NCI-H128 (cell line): Measurements from ENCODE around the gene PSMG3.
"Not testable (repeated sequence)": the region's sequence is repeated elsewhere in the genome, so short reads cannot be mapped to it uniquely, and the experiment has no call there.

ENCODE experiments used
- DNase-seq: peaks from one replicate; lab custom pipeline; 2025; ENCODE audit not compliant: unreplicated experiment; lab: John Stamatoyannopoulos, UW

The PSMG3 gene

GRCh38 chr7:1597066-1597760 lies 27.4 kb upstream of the PSMG3 start:
- no peak for DNase-seq

- DNase-seq, result no peak
Observed at GRCh38 chr7:1596181-1597043, 26.6 kb upstream of the PSMG3 start.

GRCh38 chr7:1595636-1596035 lies 25.8 kb upstream of the PSMG3 start:
- no peak for DNase-seq

GRCh38 chr7:1595027-1595426 lies 25.2 kb upstream of the PSMG3 start:
- DNase-seq, result no peak

GRCh38 chr7:1593904-1594421 lies 24.1 kb upstream of the PSMG3 start:
- no peak for DNase-seq

- no peak for DNase-seq
Observed at GRCh38 chr7:1593091-1593866, 23.4 kb upstream of the PSMG3 start.

GRCh38 chr7:1592299-1592871 lies 22.6 kb upstream of the PSMG3 start:
- no peak for DNase-seq

GRCh38 chr7:1591876-1592275 lies 22.0 kb upstream of the PSMG3 start:
- no peak for DNase-seq

GRCh38 chr7:1591396-1591795 lies 21.6 kb upstream of the PSMG3 start:
- DNase-seq, result no peak

GRCh38 chr7:1590887-1591286 lies 21.1 kb upstream of the PSMG3 start:
- no peak for DNase-seq

GRCh38 chr7:1590476-1590875 lies 20.6 kb upstream of the PSMG3 start:
- no peak for DNase-seq

- DNase-seq, result no peak
Observed at GRCh38 chr7:1588978-1589377, 19.1 kb upstream of the PSMG3 start.

GRCh38 chr7:1587738-1588137 lies 17.9 kb upstream of the PSMG3 start:
- DNase-seq, result no peak

- DNase-seq, result no peak
Observed at GRCh38 chr7:1586827-1587705, 17.2 kb upstream of the PSMG3 start.

- DNase-seq, result no peak
Observed at GRCh38 chr7:1586126-1586826, 16.4 kb upstream of the PSMG3 start.

GRCh38 chr7:1585142-1585981 lies 15.5 kb upstream of the PSMG3 start:
- DNase-seq, result no peak

GRCh38 chr7:1584700-1585099 lies 14.9 kb upstream of the PSMG3 start:
- no peak for DNase-seq

- not testable (repeated sequence) for DNase-seq
Observed at GRCh38 chr7:1583241-1583930, 13.6 kb upstream of the PSMG3 start.
